H9 (cell line): Measurements from ENCODE around the gene SLCO3A1. TPM values are rescaled to one million over a fixed set of nuclear protein-coding genes. Genes with fewer than 3 reads are reported as not detected.

Experiments used
- DNase-seq: peaks from one replicate; pipeline ENCODE4 v3.0.0-alpha.2; 2017
- H2AFZ ChIP-seq: one replicate; pipeline ENCODE4 v1.6.1; 2013; ENCODE audit warnings: mild to moderate bottlenecking, low read length, control low read depth, moderate library complexity
- H2AK5ac ChIP-seq: 2 replicates; pipeline ENCODE4 v1.6.1; 2013; ENCODE audit warnings: low read length, control low read depth, mixed read lengths; ENCODE audit not compliant: insufficient read length
- H2BK120ac ChIP-seq: one replicate; pipeline ENCODE4 v1.6.1; 2013; ENCODE audit warnings: low read depth, mild to moderate bottlenecking, low read length, control low read depth, inconsistent platforms; ENCODE audit not compliant: poor library complexity, severe bottlenecking
- H2BK12ac ChIP-seq: 2 replicates; pipeline ENCODE4 v1.6.1; 2013; ENCODE audit warnings: low read length, control low read depth, mixed read lengths, low read depth; ENCODE audit not compliant: insufficient read length
- H2BK15ac ChIP-seq: 2 replicates; pipeline ENCODE4 v1.6.1; 2013; ENCODE audit warnings: low read depth, low read length, control low read depth
- H2BK20ac ChIP-seq: one replicate; pipeline ENCODE4 v1.6.1; 2013; ENCODE audit warnings: low read depth, mild to moderate bottlenecking, low read length, control low read depth, inconsistent platforms; ENCODE audit not compliant: poor library complexity, severe bottlenecking
- H2BK5ac ChIP-seq: 2 replicates; pipeline ENCODE4 v1.6.1; 2013; ENCODE audit warnings: low read length, control low read depth, mixed read lengths; ENCODE audit not compliant: insufficient read length
- H3K14ac ChIP-seq: 2 replicates; pipeline ENCODE4 v1.6.1; 2013; ENCODE audit warnings: low read length, control low read depth; ENCODE audit not compliant: insufficient read depth
- H3K18ac ChIP-seq: 2 replicates; pipeline ENCODE4 v1.6.1; 2013; ENCODE audit warnings: low read depth, mild to moderate bottlenecking, mixed read lengths, low read length, control low read depth; ENCODE audit not compliant: insufficient read length
- H3K23ac ChIP-seq: 2 replicates; pipeline ENCODE4 v1.6.1; 2013; ENCODE audit warnings: low read length, control low read depth, mixed read lengths, low read depth; ENCODE audit not compliant: insufficient read length
- H3K23me2 ChIP-seq: 2 replicates; pipeline ENCODE4 v1.6.1; 2013; ENCODE audit warnings: low read depth, mild to moderate bottlenecking, mixed read lengths, low read length, control low read depth; ENCODE audit not compliant: insufficient read length, poor library complexity, severe bottlenecking
- H3K27ac ChIP-seq: 2 replicates; pipeline ENCODE4 v1.5.1; 2013; ENCODE audit warnings: low read length, control low read depth, mixed read lengths, low read depth; ENCODE audit not compliant: insufficient read length
- H3K27me3 ChIP-seq: 2 replicates; pipeline ENCODE4 v1.6.1; 2013; ENCODE audit warnings: low read length, control low read depth, inconsistent platforms; ENCODE audit not compliant: insufficient read depth
- H3K4ac ChIP-seq: 2 replicates; pipeline ENCODE4 v1.6.1; 2013; ENCODE audit warnings: low read depth, mild to moderate bottlenecking, control low read depth, inconsistent platforms, low read length, moderate library complexity
- H3K4me1 ChIP-seq: 2 replicates; pipeline ENCODE4 v1.6.1; 2013; ENCODE audit warnings: low read length, control low read depth, inconsistent platforms; ENCODE audit not compliant: insufficient read depth
- H3K4me2 ChIP-seq: 2 replicates; pipeline ENCODE4 v1.6.1; 2013; ENCODE audit warnings: low read length, control low read depth, mixed read lengths; ENCODE audit not compliant: insufficient read length, insufficient read depth
- H3K56ac ChIP-seq: 2 replicates; pipeline ENCODE4 v1.6.1; 2013; ENCODE audit warnings: low read depth, mild to moderate bottlenecking, mixed read lengths, low read length, control low read depth; ENCODE audit not compliant: insufficient read length
- H3K79me1 ChIP-seq: 2 replicates; pipeline ENCODE4 v1.6.1; 2013; ENCODE audit warnings: low read depth, mild to moderate bottlenecking, moderate library complexity, low read length, control low read depth, inconsistent platforms; ENCODE audit not compliant: insufficient read depth, poor library complexity, severe bottlenecking
- H3K79me2 ChIP-seq: 2 replicates; pipeline ENCODE4 v1.6.1; 2013; ENCODE audit warnings: low read length, control low read depth, inconsistent platforms; ENCODE audit not compliant: insufficient read depth
- H3K9ac ChIP-seq: 2 replicates; pipeline ENCODE4 v1.6.1; 2013; ENCODE audit warnings: low read length, control low read depth, mixed read lengths; ENCODE audit not compliant: insufficient read length; ENCODE audit errors: extremely low read depth
- H3K9me3 ChIP-seq: one replicate; pipeline ENCODE4 v1.6.1; 2013; ENCODE audit warnings: low read depth, low read length, inconsistent platforms; ENCODE audit not compliant: control insufficient read depth
- H3T11ph ChIP-seq: one replicate; pipeline ENCODE4 v1.6.1; 2013; ENCODE audit warnings: mild to moderate bottlenecking, low read length, control low read depth, inconsistent platforms
- H4K20me1 ChIP-seq: one replicate; pipeline ENCODE4 v1.6.1; 2013; ENCODE audit not compliant: control insufficient read depth, insufficient read length, insufficient read depth
- H4K5ac ChIP-seq: 2 replicates; pipeline ENCODE4 v1.6.1; 2013; ENCODE audit warnings: low read depth, mild to moderate bottlenecking, mixed read lengths, low read length, control low read depth; ENCODE audit not compliant: insufficient read length
- H4K8ac ChIP-seq: replicated peaks from 2 replicates; pipeline ENCODE4 v1.6.1; 2013; ENCODE audit warnings: low read length, control low read depth, mixed read lengths, low read depth; ENCODE audit not compliant: insufficient read length
- H4K91ac ChIP-seq: 2 replicates; pipeline ENCODE4 v1.6.1; 2013; ENCODE audit warnings: low read depth, mild to moderate bottlenecking, moderate library complexity, mixed read lengths, low read length, control low read depth; ENCODE audit not compliant: insufficient read length
- H3K27ac Mint-ChIP-seq, 3 experiments: 2 replicates in 2 of 3; 3 replicates in 1 of 3; pipeline ENCODE4 v1.8.0; 2020 to 2021; ENCODE audit warnings: mixed read lengths in 3 of 3, mild to moderate bottlenecking in 1 of 3, moderate library complexity in 1 of 3
- H3K27me3 Mint-ChIP-seq: 2 replicates; pipeline ENCODE4 v1.8.0; 2021; ENCODE audit warnings: low read depth, mild to moderate bottlenecking, moderate library complexity, mixed read lengths
- H3K36me3 Mint-ChIP-seq, 3 experiments: 2 replicates in 2 of 3; 3 replicates in 1 of 3; pipeline ENCODE4 v1.8.0; 2020 to 2021; ENCODE audit warnings: low read depth in 3 of 3, mixed read lengths in 3 of 3; ENCODE audit not compliant: insufficient read depth in 1 of 3
- H3K4me1 Mint-ChIP-seq, 2 experiments: 2 replicates each; pipeline ENCODE4 v1.8.0; 2020; ENCODE audit warnings: mixed read lengths in 2 of 2
- H3K4me3 Mint-ChIP-seq, 2 experiments: 2 replicates in 1 of 2; 3 replicates in 1 of 2; pipeline ENCODE4 v1.8.0; 2020 to 2021; ENCODE audit warnings: mild to moderate bottlenecking in 2 of 2, mixed read lengths in 2 of 2, moderate library complexity in 1 of 2
- H3K9me3 Mint-ChIP-seq, 2 experiments: 2 replicates in 1 of 2; 3 replicates in 1 of 2; pipeline ENCODE4 v1.8.0; 2020; ENCODE audit warnings: mild to moderate bottlenecking in 2 of 2, mixed read lengths in 2 of 2, moderate library complexity in 1 of 2
- CTCF ChIP-seq: fragments of 200-600 bp; sonication (generic); conservative IDR thresholded peaks from 3 replicates; pipeline ENCODE4 v1.8.0; 2021; ENCODE audit warnings: antibody characterized with exemption, mild to moderate bottlenecking
- WGBS: extraction: QIAGEN DNeasy Blood & Tissue Kit; methylation state at CpG from one replicate; pipeline ENCODE4 v1.1.7; 2013; ENCODE audit warnings: missing lambda C conversion rate, low lambda C conversion rate, mixed read lengths; ENCODE audit not compliant: insufficient read length; ENCODE audit errors: extremely low coverage; 5-methylcytosine and 5-hydroxymethylcytosine counted together
- total RNA-seq: library from RNA; stranded (reverse); gene quantifications from 2 replicates; pipeline ENCODE4 v1.2.1, GENCODE V29; 2021

The SLCO3A1 gene
- total RNA-seq, 1 experiment from 2014 or later = 9.4 TPM

GRCh38 chr15:92128788-92129187, 275.3 kb downstream of the SLCO3A1 start:
- H3K18ac ChIP-seq = no peak overlapping the region
- no peak overlapping the region for H2BK12ac ChIP-seq
- no peaks in the 10 kb centered on the region; the same call in 1 of the 2 replicates for H3K27me3 Mint-ChIP-seq
- no peak overlapping the region for H3T11ph ChIP-seq
- no peak overlapping the region for H3K27ac ChIP-seq
- H3K4me2 ChIP-seq = no peak overlapping the region
- no peak overlapping the region for H2BK15ac ChIP-seq
- H2BK20ac ChIP-seq = no peak overlapping the region
- H2BK120ac ChIP-seq = no peak overlapping the region
- no peak overlapping the region for H2BK5ac ChIP-seq
- no peak overlapping the region for H3K56ac ChIP-seq
- H2AK5ac ChIP-seq = no peak overlapping the region
- H4K8ac ChIP-seq = no peak overlapping the region
- no peak overlapping the region for H3K23ac ChIP-seq
- no peak overlapping the region for H3K9ac ChIP-seq
- H3K27me3 ChIP-seq = no peaks in the 10 kb centered on the region
- no peak overlapping the region for H3K4me3 Mint-ChIP-seq
- no peaks in the 10 kb centered on the region for H3K23me2 ChIP-seq
- H3K4me1 Mint-ChIP-seq = peaks cover 30 to 33% of the 10 kb centered on the region in 2 experiments
- H3K27ac Mint-ChIP-seq = no peak overlapping the region
- H2AFZ ChIP-seq = no peak overlapping the region
- no peak overlapping the region for H3K4ac ChIP-seq
- no peaks in the 10 kb centered on the region for H4K20me1 ChIP-seq
- WGBS = no CpG with 5 or more reads among the region's 5 CpGs
- H3K4me1 ChIP-seq = peaks cover under 1% of the 10 kb centered on the region; the same call in 1 of the 2 replicates
- no peak overlapping the region for H4K91ac ChIP-seq
- no peak for DNase-seq
- peaks cover 0 to 5% (median 0%) of the 10 kb centered on the region in 3 experiments; a peak in 3 of 7 replicates for H3K36me3 Mint-ChIP-seq
- H3K14ac ChIP-seq = no peak overlapping the region
- H3K9me3 Mint-ChIP-seq = no peaks in the 10 kb centered on the region; a peak in 1 of 5 replicates
- no peak for TF ChIP-seq CTCF
- no peaks in the 10 kb centered on the region for H3K79me2 ChIP-seq
- no peaks in the 10 kb centered on the region for H3K9me3 ChIP-seq
- H3K79me1 ChIP-seq = no peaks in the 10 kb centered on the region
- H4K5ac ChIP-seq = no peak overlapping the region
